PC-9 (cell line): Measurements from ENCODE around the gene ARHGAP33. TPM values are rescaled to one million over a fixed set of nuclear protein-coding genes. Genes with fewer than 3 reads are reported as not detected.

ENCODE experiments used
- BruUV-seq: library from RNA; stranded (reverse); fragments of 400-500 nt; replicated peaks from 2 replicates; lab custom pipeline; 2021; lab: Mats Ljungman, UMichigan
- CTCF ChIA-PET: fragments of 300-600 bp; sonication (Branson Sonifier 250); formaldehyde crosslinking; loops from one replicate; lab custom pipeline; 2022; ENCODE audit warnings: antibody characterized with exemption; lab: Charles Lee
- POLR2A ChIA-PET: fragments of 300-600 bp; sonication (Branson Sonifier 250); formaldehyde crosslinking; loops from one replicate; lab custom pipeline; 2022; ENCODE audit warnings: antibody characterized with exemption; ENCODE audit not compliant: unreplicated experiment; lab: Charles Lee
- DNase-seq, 2 experiments: peaks; one replicate each; pipeline versions ENCODE4 v3.0.0 to v3.0.0-alpha.2; 2015 to 2022; ENCODE audit warnings: mixed read lengths in 1 of 2
- H2AFZ ChIP-seq: fragments of 200-600 bp; sonication (generic); 2 replicates; pipeline ENCODE4 v1.8.1; 2017; ENCODE audit warnings: antibody characterized with exemption
- H3F3A ChIP-seq: fragments of 200-600 bp; sonication (generic); 2 replicates; pipeline ENCODE4 v1.8.1; 2017; ENCODE audit warnings: antibody characterized with exemption, mild to moderate bottlenecking, low read depth; ENCODE audit not compliant: insufficient read depth
- H3K27ac ChIP-seq: fragments of 200-600 bp; sonication (generic); 2 replicates; pipeline ENCODE4 v1.6.1; 2016; ENCODE audit warnings: mixed run types
- H3K27me3 ChIP-seq: fragments of 200-600 bp; sonication (generic); 2 replicates; pipeline ENCODE4 v1.6.1; 2016; ENCODE audit warnings: low read depth, mixed run types; ENCODE audit not compliant: insufficient read depth
- H3K36me3 ChIP-seq: fragments of 200-600 bp; sonication (generic); 2 replicates; pipeline ENCODE4 v1.6.1; 2016; ENCODE audit warnings: low read depth, mixed run types
- H3K4me1 ChIP-seq: fragments of 200-600 bp; sonication (generic); replicated peaks from 2 replicates; pipeline ENCODE4 v1.6.1; 2016; ENCODE audit warnings: mixed run types; ENCODE audit not compliant: insufficient read depth
- H3K4me2 ChIP-seq: fragments of 200-600 bp; sonication (generic); 2 replicates; pipeline ENCODE4 v1.6.1; 2017; ENCODE audit warnings: mixed run types
- H3K4me3 ChIP-seq: fragments of 200-600 bp; sonication (generic); 2 replicates; pipeline ENCODE4 v1.6.1; 2016; ENCODE audit warnings: mixed run types
- H3K79me2 ChIP-seq: fragments of 200-600 bp; sonication (generic); 2 replicates; pipeline ENCODE4 v1.6.1; 2017; ENCODE audit warnings: low read depth, mixed run types
- H3K9me2 ChIP-seq: fragments of 200-600 bp; sonication (generic); 2 replicates; pipeline ENCODE4 v1.8.1; 2017; ENCODE audit warnings: mild to moderate bottlenecking; ENCODE audit not compliant: insufficient read depth
- H3K9me3 ChIP-seq: fragments of 200-600 bp; sonication (generic); 2 replicates; pipeline ENCODE4 v1.8.1; 2016; ENCODE audit warnings: low read depth; ENCODE audit not compliant: insufficient read depth
- H4K20me1 ChIP-seq: fragments of 200-600 bp; sonication (generic); 2 replicates; pipeline ENCODE4 v1.8.1; 2017; ENCODE audit not compliant: insufficient read depth
- CTCF ChIP-seq: fragments of 200-600 bp; sonication (generic); conservative IDR thresholded peaks from 2 replicates; pipeline ENCODE4 v1.6.1; 2017; ENCODE audit warnings: mixed run types, antibody characterized with exemption, mild to moderate bottlenecking, moderate library complexity
- EZH2 ChIP-seq: fragments of 200-600 bp; sonication (generic); IDR thresholded peaks from 2 replicates; pipeline ENCODE4 v1.8.0; 2017; ENCODE audit warnings: antibody characterized with exemption, low read depth
- intact Hi-C: fragments of 100-400 bp; cut with micrococcal nuclease; formaldehyde crosslinking; loops from one replicate; pipeline ENCODE4 v1.10.0; 2022; ENCODE audit not compliant: unreplicated experiment
- total RNA-seq: library from RNA; stranded (reverse); gene quantifications from 2 replicates; pipeline ENCODE4 v1.2.3, GENCODE V29; 2021

The ARHGAP33 gene
- total RNA-seq, 1 experiment from 2014 or later: 21.3 TPM

DNA sequence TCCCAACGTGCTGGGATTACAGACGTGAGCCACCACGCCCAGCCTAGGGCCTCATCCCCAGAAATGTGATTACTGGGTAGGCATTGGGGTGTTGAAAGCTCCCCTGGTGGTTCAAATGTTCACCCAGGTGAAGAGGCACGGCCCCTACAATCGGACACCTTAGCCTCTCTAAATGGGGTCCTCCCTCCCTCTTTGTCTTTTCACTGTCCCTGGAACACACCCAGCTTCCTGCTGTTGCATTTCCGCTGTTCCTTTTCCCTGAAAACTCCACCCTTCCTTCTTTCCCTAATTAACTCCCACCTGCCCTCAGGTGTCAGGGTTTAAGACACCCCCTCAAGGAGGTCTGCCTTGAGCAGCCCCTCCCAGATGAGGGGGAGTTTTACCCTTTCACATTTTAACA is 40.9 kb downstream of the ARHGAP33 start:
- ChIA-PET POLR2A (no interaction called here), CTCF (no interaction called here)
- no peaks in the 10 kb centered on the region for H3K9me2 ChIP-seq

GRCh38 chr19:35816846-35817245 is 41.5 kb downstream of the ARHGAP33 start:
- no TSS peak for BruUV-seq
- ChIA-PET CTCF (no interaction called here), POLR2A (no interaction called here)
- Histone ChIP-seq H4K20me1 (no peaks in the 10 kb centered on the region), H3K4me2 (no peak overlapping the region), H3K27ac (no peak overlapping the region), H2AFZ (no peak overlapping the region), H3K79me2 (no peaks in the 10 kb centered on the region), H3K4me3 (no peak overlapping the region), H3K9me3 (no peaks in the 10 kb centered on the region), H3K27me3 (peaks cover 57% of the 10 kb centered on the region), H3K36me3 (no peaks in the 10 kb centered on the region), H3F3A (no peaks in the 10 kb centered on the region), H3K9me2 (no peaks in the 10 kb centered on the region), H3K4me1 (no peaks in the 10 kb centered on the region)
- no peak for DNase-seq
- intact Hi-C loops: no loop called here
- TF ChIP-seq CTCF: no peak
- TF ChIP-seq EZH2: no peak

More for the DNA sequence above, 40.9 kb downstream of the ARHGAP33 start:
- Histone ChIP-seq H3K9me3 (no peaks in the 10 kb centered on the region), H3K4me1 (no peaks in the 10 kb centered on the region), H4K20me1 (no peaks in the 10 kb centered on the region), H3K27ac (no peak overlapping the region), H3K27me3 (peaks cover 62% of the 10 kb centered on the region), H3K36me3 (no peaks in the 10 kb centered on the region), H3K4me3 (no peak overlapping the region), H3F3A (no peaks in the 10 kb centered on the region), H3K4me2 (no peak overlapping the region), H3K79me2 (no peaks in the 10 kb centered on the region), H2AFZ (no peak overlapping the region)
- BruUV-seq: no TSS peak
- DNase-seq: no peak
- intact Hi-C loops: no loop called here
- TF ChIP-seq EZH2: no peak
- no peak for TF ChIP-seq CTCF

GRCh38 chr19:35818445-35818844 is 43.1 kb downstream of the ARHGAP33 start:
- H3K36me3 ChIP-seq: no peaks in the 10 kb centered on the region
- no peaks in the 10 kb centered on the region for H4K20me1 ChIP-seq
- no peak overlapping the region for H3K27ac ChIP-seq
- ChIA-PET CTCF (no interaction called here), POLR2A (interaction anchor here (0.6 kb wide), 1 partner anchor 17 kb away, joined by 4 read pairs; no protein-coding TSS in a partner anchor)
- BruUV-seq: no TSS peak
- no peaks in the 10 kb centered on the region for H3K79me2 ChIP-seq
- no peaks in the 10 kb centered on the region for H3F3A ChIP-seq
- intact Hi-C loops: no loop called here
- no peak overlapping the region for H3K4me2 ChIP-seq
- H3K9me2 ChIP-seq: no peaks in the 10 kb centered on the region
- no peak overlapping the region for H3K4me3 ChIP-seq
- TF ChIP-seq CTCF (no peak), EZH2 (no peak)
- H3K9me3 ChIP-seq: no peaks in the 10 kb centered on the region
- no peaks in the 10 kb centered on the region for H3K4me1 ChIP-seq
- peaks cover 51% of the 10 kb centered on the region for H3K27me3 ChIP-seq
- no peak overlapping the region for H2AFZ ChIP-seq
- no peak for DNase-seq
